ENCODE results near the gene DERL3. TPM values are rescaled to one million over a fixed set of nuclear protein-coding genes. Genes with fewer than 3 reads are reported as not detected.

Gene DERL3
- total and polyA plus RNA-seq, 10 donors: 10.2 to 62.8 (median 22.4) TPM

- 94 to 98% (median 96%) methylated on average over 6 to 10 of the region's 10 CpGs for WGBS, 5 donors
- TF ChIP-seq POLR2AphosphoS5 (IDR thresholded peaks at IDR 0.05) (peak in 1 of 3 donors; percentile 43), CTCF (IDR thresholded peaks at IDR 0.05 in 8 of 11, conservative IDR thresholded peaks at IDR 0.05 in 3 of 11) (no peak)
- Histone ChIP-seq H3K4me1 (peaks cover 9 to 45% (median 36%) of the 10 kb centered on the region in 6 donors), H3K27me3 (replicated peaks in 1 of 7) (no peaks in the 10 kb centered on the region), H3K9me3 (no peaks in the 10 kb centered on the region), H3K4me3 (no peak overlapping the region), H3K27ac (peak overlapping the region in 1 of 8 donors; percentile 22), H3K36me3 (peaks cover 0 to 73% (median 62%) of the 10 kb centered on the region in 6 donors)
- intact Hi-C loops (cut with DNase I; ENCODE audit: low total_unique reads): no loop called here
- peak; percentile 68 for DNase-seq
These were observed 3.9 kb downstream of the DERL3 start for GRCh38 chr22:23834793-23835483.

GRCh38 chr22:23834406-23834792 is 4.4 kb downstream of the DERL3 start:
- no peak for TF ChIP-seq POLR2A (IDR thresholded peaks at IDR 0.05)
- TF ChIP-seq CTCF (IDR thresholded peaks at IDR 0.05 in 8 of 11, conservative IDR thresholded peaks at IDR 0.05 in 3 of 11): no peak
- no peak for TF ChIP-seq POLR2AphosphoS5 (IDR thresholded peaks at IDR 0.05)
- Histone ChIP-seq H3K9me3 (no peaks in the 10 kb centered on the region), H3K27ac (no peak overlapping the region), H3K36me3 (peaks cover 0 to 78% (median 67%) of the 10 kb centered on the region in 6 donors), H3K4me1 (peaks cover 9 to 45% (median 32%) of the 10 kb centered on the region in 6 donors), H3K27me3 (replicated peaks in 1 of 7) (no peaks in the 10 kb centered on the region), H3K4me3 (no peak overlapping the region)
- 84 to 98% (median 96%) methylated on average over 3 of the region's 3 CpGs for WGBS, 5 donors
- intact Hi-C loops (cut with DNase I; ENCODE audit: low total_unique reads): no loop called here
- no peak for DNase-seq

DNA sequence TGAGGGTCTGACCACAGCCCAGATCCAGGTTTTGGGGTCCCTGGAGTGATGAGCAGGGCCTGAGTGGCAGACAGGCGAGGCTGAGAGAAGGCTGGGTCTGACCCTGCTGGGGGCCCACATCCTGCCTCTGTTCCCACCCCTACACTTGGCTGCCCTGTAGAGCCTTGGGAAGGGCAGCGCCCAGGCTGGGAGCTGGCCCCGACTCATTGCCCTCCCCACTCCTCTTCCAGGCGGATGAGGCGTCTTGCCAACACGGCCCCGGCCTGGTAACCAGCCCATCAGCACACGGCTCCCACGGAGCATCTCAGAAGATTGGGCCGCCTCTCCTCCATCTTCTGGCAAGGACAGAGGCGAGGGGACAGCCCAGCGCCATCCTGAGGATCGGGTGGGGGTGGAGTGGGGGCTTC is 4.9 kb downstream of the DERL3 start:
- intact Hi-C loops (cut with DNase I; ENCODE audit: low total_unique reads): no loop called here
- peak; percentile 62 for DNase-seq
- 88 to 92% (median 91%) methylated on average over 9 to 13 of the region's 13 CpGs for WGBS, 5 donors
- Histone ChIP-seq H3K36me3 (peaks cover 0 to 83% (median 71%) of the 10 kb centered on the region in 6 donors), H3K9me3 (no peaks in the 10 kb centered on the region), H3K4me3 (no peak overlapping the region), H3K4me1 (peaks cover 9 to 45% (median 27%) of the 10 kb centered on the region in 6 donors), H3K27ac (no peak overlapping the region), H3K27me3 (replicated peaks in 1 of 7) (no peaks in the 10 kb centered on the region)
- TF ChIP-seq CTCF (IDR thresholded peaks at IDR 0.05 in 8 of 11, conservative IDR thresholded peaks at IDR 0.05 in 3 of 11) (no peak), POLR2A (IDR thresholded peaks at IDR 0.05) (no peak), POLR2AphosphoS5 (IDR thresholded peaks at IDR 0.05) (peak in 1 of 3 donors; percentile 53)

DNA sequence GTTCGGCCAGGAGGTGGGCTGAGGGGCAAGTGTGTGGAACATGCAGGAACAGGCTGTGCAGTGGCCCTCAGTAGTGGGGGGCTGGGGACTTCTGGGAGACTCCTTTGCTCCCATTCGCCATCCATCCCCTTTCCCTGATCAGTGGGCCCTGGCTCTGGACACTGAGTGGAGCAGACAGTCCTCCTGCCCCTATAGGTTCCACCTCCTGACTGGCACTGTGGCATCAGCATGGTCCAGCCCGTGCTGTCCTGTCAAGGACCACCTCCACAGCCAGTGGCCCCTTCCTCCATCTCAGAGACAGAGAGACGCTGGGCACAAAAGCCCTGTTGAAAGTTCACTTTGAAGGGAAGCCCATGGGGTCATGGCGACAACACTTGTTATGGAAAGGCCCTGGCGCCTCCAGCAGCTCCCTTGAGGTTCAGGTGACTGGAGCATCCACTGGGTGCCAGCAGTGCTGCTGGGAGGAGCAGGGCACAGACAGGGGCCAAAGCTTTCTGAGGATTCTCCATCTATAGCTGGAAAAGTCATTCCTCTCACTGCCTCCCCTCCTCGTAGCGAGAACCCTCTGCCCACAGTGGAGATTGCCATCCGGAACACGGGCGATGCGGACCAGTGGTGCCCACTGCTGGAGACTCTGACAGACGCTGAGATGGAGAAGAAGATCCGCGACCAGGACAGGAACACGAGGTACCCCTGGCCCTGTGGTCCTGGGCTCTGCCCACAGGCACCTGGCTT is 5.6 kb downstream of the DERL3 start:
- TF ChIP-seq CTCF (IDR thresholded peaks at IDR 0.05 in 8 of 11, conservative IDR thresholded peaks at IDR 0.05 in 3 of 11) (no peak), POLR2A (IDR thresholded peaks at IDR 0.05) (no peak), POLR2AphosphoS5 (IDR thresholded peaks at IDR 0.05) (no peak)
- WGBS, 5 donors: 87 to 95% (median 91%) methylated on average over 16 of the region's 16 CpGs
- no peak overlapping the region for H3K4me3 ChIP-seq
- intact Hi-C loops (cut with DNase I; ENCODE audit: low total_unique reads): no loop called here
- peak; percentile 63 for DNase-seq
- no peaks in the 10 kb centered on the region for H3K9me3 ChIP-seq
- H3K4me1 ChIP-seq: peaks cover 3 to 43% (median 20%) of the 10 kb centered on the region in 6 donors
- peaks cover 0 to 90% (median 78%) of the 10 kb centered on the region in 6 donors for H3K36me3 ChIP-seq
- no peak overlapping the region for H3K27ac ChIP-seq
- no peaks in the 10 kb centered on the region for H3K27me3 ChIP-seq (replicated peaks in 1 of 7)
